IPS-20b (cell line): ENCODE results near the gene DNAJC15.

Experiments
- H3K27ac ChIP-seq: one replicate; pipeline ENCODE4 v1.5.1; 2013; ENCODE audit warnings: low read length
- H3K27me3 ChIP-seq: 2 replicates; pipeline ENCODE4 v1.6.1; 2013; ENCODE audit warnings: mild to moderate bottlenecking, low read length, inconsistent platforms; ENCODE audit not compliant: insufficient read depth
- H3K36me3 ChIP-seq: 2 replicates; pipeline ENCODE4 v1.6.1; 2013; ENCODE audit warnings: low read depth, mild to moderate bottlenecking, inconsistent platforms, low read length, moderate library complexity; ENCODE audit not compliant: insufficient read depth
- H3K4me1 ChIP-seq: 2 replicates; pipeline ENCODE4 v1.6.1; 2013; ENCODE audit warnings: mild to moderate bottlenecking, control low read depth, inconsistent platforms, low read length, moderate library complexity; ENCODE audit not compliant: insufficient read depth
- H3K4me3 ChIP-seq: 2 replicates; pipeline ENCODE4 v1.5.1; 2013; ENCODE audit warnings: mild to moderate bottlenecking, low read length, inconsistent platforms
- H3K9ac ChIP-seq: 2 replicates; pipeline ENCODE4 v1.6.1; 2013; ENCODE audit warnings: low read depth, mild to moderate bottlenecking, inconsistent platforms, low read length, moderate library complexity
- H3K9me3 ChIP-seq: 2 replicates; pipeline ENCODE4 v1.6.1; 2013; ENCODE audit warnings: mild to moderate bottlenecking, low read depth, low read length, inconsistent platforms; ENCODE audit not compliant: insufficient read depth

Gene DNAJC15

GRCh38 chr13:43006893-43007631, 16.3 kb upstream of the DNAJC15 start:
- Histone ChIP-seq H3K4me3 (no peak overlapping the region), H3K4me1 (peaks cover 13% of the 10 kb centered on the region), H3K36me3 (no peaks in the 10 kb centered on the region), H3K27ac (no peak overlapping the region), H3K27me3 (no peaks in the 10 kb centered on the region), H3K9me3 (no peaks in the 10 kb centered on the region), H3K9ac (no peak overlapping the region)

- H3K4me3 ChIP-seq, result no peak overlapping the region
- H3K36me3 ChIP-seq, result no peaks in the 10 kb centered on the region
- H3K4me1 ChIP-seq, result peaks cover 13% of the 10 kb centered on the region
- no peak overlapping the region for H3K27ac ChIP-seq
- H3K9ac ChIP-seq, result no peak overlapping the region
- no peaks in the 10 kb centered on the region for H3K27me3 ChIP-seq
- H3K9me3 ChIP-seq, result no peaks in the 10 kb centered on the region
These were observed 14.8 kb upstream of the DNAJC15 start for GRCh38 chr13:43008596-43008995.

DNA sequence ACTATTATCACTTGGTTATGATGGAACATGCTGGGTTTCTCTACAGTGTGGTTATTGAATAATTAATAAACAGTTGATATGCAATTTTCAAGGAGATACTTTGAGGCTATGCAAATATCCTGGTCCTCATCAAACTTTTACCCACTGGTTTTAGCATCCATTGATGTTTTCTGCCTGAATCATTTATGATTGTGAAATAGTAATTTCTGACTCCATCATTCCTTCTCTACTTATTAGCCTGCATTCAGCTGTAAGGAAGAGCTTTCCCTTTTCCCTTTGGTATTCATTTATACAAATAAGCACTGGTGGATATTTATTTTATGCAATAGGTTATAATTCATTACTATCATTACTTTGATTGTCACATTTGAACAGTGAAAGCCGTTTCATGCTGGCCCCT, 13.9 kb upstream of the DNAJC15 start:
- H3K36me3 ChIP-seq, result no peaks in the 10 kb centered on the region
- no peaks in the 10 kb centered on the region for H3K27me3 ChIP-seq
- H3K4me1 ChIP-seq, result peaks cover 13% of the 10 kb centered on the region
- no peaks in the 10 kb centered on the region for H3K9me3 ChIP-seq
- H3K4me3 ChIP-seq, result no peak overlapping the region
- no peak overlapping the region for H3K27ac ChIP-seq
- no peak overlapping the region for H3K9ac ChIP-seq

DNA sequence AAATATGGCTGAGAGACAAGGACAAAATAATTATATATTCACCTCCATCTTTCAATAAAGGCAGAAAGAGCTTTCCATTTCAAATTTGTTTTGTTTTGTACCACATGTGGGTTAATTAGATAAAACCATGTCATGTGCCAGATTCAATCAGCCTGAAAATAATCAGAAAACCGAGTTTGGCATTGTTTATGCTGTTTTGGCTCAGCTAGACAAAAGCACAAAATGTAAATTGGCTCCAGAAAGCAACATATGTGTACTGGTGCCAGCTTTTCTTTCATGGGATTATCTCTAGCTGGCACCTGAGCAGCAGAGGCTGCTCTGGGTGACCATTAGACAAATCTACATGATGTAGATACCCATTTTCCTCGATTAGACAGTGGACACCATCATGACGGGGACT, 9.2 kb upstream of the DNAJC15 start:
- no peaks in the 10 kb centered on the region for H3K27me3 ChIP-seq
- no peaks in the 10 kb centered on the region for H3K9me3 ChIP-seq
- H3K36me3 ChIP-seq, result no peaks in the 10 kb centered on the region
- H3K4me1 ChIP-seq, result no peaks in the 10 kb centered on the region
- no peak overlapping the region for H3K9ac ChIP-seq
- no peak overlapping the region for H3K4me3 ChIP-seq
- no peak overlapping the region for H3K27ac ChIP-seq

GRCh38 chr13:43016226-43016625, 7.2 kb upstream of the DNAJC15 start:
- Histone ChIP-seq H3K36me3 (no peaks in the 10 kb centered on the region), H3K9me3 (no peaks in the 10 kb centered on the region)

DNA sequence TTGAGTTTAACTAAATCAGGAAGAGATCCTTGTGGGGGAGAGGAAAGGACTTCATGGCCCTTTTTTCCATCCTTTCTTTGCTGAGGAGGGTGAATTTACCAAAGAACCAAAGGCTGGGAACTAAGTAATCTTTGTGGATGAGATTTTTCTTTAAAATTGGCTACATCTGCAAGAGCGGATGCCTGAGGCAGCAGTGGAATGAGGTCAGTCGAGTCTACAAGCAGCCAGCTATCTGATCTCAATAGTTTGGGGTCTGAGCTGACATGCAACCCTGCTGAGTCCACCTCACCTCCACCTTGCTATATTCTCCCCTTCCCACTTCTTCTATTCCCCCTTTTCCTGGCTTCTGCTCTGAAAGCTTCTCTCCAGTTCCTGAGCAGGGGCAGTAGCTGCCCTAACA, 3.6 kb upstream of the DNAJC15 start:
- Histone ChIP-seq H3K4me3 (no peak overlapping the region), H3K36me3 (no peaks in the 10 kb centered on the region), H3K27me3 (no peaks in the 10 kb centered on the region), H3K4me1 (peaks cover 5% of the 10 kb centered on the region; the same call in 1 of the 2 replicates), H3K9ac (no peak overlapping the region), H3K27ac (no peak overlapping the region), H3K9me3 (no peaks in the 10 kb centered on the region)

More at GRCh38 chr13:43016226-43016625, 7.2 kb upstream of the DNAJC15 start:
- no peaks in the 10 kb centered on the region for H3K27me3 ChIP-seq
- H3K27ac ChIP-seq, result no peak overlapping the region
- no peak overlapping the region for H3K9ac ChIP-seq
- no peak overlapping the region for H3K4me3 ChIP-seq
- H3K4me1 ChIP-seq, result peaks cover 5% of the 10 kb centered on the region; the same call in 1 of the 2 replicates

DNA sequence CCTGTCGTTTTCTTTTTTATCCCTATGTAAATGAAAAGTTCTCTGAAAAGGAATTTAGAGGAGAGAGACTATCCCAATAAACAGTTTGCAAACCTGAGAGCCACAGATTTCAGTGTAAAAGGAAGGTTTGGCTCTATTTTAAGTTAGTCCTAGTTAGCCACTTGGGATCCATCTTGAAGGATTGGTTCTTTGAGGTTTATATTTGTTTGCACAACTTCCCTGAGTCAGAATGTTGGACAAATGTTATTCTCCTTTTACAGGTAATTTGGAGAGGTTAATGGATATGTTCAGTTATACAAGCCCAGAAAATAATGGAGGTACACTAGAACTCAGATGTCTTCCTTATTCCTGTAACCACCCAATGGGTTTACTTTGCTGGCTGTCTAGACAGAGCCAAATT, 2.6 kb upstream of the DNAJC15 start:
- Histone ChIP-seq H3K27me3 (no peaks in the 10 kb centered on the region), H3K4me1 (peaks cover 5% of the 10 kb centered on the region; the same call in 1 of the 2 replicates), H3K9ac (no peak overlapping the region), H3K9me3 (no peaks in the 10 kb centered on the region), H3K36me3 (no peaks in the 10 kb centered on the region), H3K27ac (no peak overlapping the region), H3K4me3 (no peak overlapping the region)

- peaks cover 5% of the 10 kb centered on the region; the same call in 1 of the 2 replicates for H3K4me1 ChIP-seq
- no peak overlapping the region for H3K4me3 ChIP-seq
- no peaks in the 10 kb centered on the region for H3K36me3 ChIP-seq
- H3K9ac ChIP-seq, result no peak overlapping the region
- H3K9me3 ChIP-seq, result no peaks in the 10 kb centered on the region
- H3K27ac ChIP-seq, result no peak overlapping the region
- no peaks in the 10 kb centered on the region for H3K27me3 ChIP-seq
These were observed 1.3 kb upstream of the DNAJC15 start for GRCh38 chr13:43021926-43022670.

DNA sequence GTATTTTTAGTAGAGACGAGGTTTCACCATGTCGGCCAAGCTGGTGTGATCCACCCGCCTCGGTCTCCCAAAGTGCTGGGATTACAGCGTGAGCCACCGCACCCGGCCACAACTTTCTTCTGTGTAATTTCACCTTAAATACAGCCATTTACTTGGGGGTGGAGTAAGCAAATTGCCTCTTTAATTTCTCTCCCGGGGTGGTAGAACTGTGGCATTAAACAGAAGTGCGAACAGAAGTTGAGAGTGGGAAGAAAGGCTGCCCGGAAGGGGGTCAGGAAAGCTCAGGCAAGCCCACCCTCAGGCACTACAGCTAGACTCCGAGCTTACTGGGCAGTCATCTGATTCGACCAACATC, 475 bp upstream of the DNAJC15 start:
- H3K36me3 ChIP-seq, result no peaks in the 10 kb centered on the region
- H3K4me3 ChIP-seq, result peak overlapping the region; percentile 92
- H3K9me3 ChIP-seq, result no peaks in the 10 kb centered on the region
- peak overlapping the region; percentile 82 for H3K9ac ChIP-seq
- peaks cover 5% of the 10 kb centered on the region; the same call in 1 of the 2 replicates for H3K4me1 ChIP-seq
- H3K27ac ChIP-seq, result peak overlapping the region; percentile 24
- H3K27me3 ChIP-seq, result no peaks in the 10 kb centered on the region

- Histone ChIP-seq H3K27ac (no peak overlapping the region), H3K36me3 (peaks cover 4% of the 10 kb centered on the region; the same call in 1 of the 2 replicates), H3K4me3 (no peak overlapping the region), H3K27me3 (no peaks in the 10 kb centered on the region), H3K9me3 (no peaks in the 10 kb centered on the region), H3K4me1 (no peaks in the 10 kb centered on the region), H3K9ac (no peak overlapping the region)
These were observed 2.9 kb downstream of the DNAJC15 start for GRCh38 chr13:43026262-43026661.

DNA sequence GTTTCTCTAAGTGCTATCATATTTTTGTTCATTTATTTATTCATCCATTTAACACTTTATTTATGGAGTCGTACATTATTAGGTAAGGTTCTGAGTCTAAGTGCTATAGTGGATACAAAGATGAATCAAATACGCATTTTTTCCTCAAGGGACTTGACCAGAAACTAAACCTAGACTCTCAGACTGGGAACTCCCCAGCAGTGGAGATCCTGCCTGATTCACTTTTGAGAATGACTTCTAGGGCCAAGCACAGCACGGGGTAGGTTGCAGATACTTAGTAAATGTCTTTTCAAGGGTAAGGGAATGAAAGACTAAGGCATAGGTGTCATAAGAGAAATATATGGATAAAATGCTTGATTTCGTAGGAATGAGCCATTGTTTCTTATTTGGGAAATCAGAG, 7.2 kb downstream of the DNAJC15 start:
- H3K36me3 ChIP-seq, result peaks cover 4% of the 10 kb centered on the region; the same call in 1 of the 2 replicates
- H3K27me3 ChIP-seq, result no peaks in the 10 kb centered on the region
- no peaks in the 10 kb centered on the region for H3K9me3 ChIP-seq
- H3K27ac ChIP-seq, result no peak overlapping the region
- H3K4me3 ChIP-seq, result no peak overlapping the region
- no peak overlapping the region for H3K9ac ChIP-seq
- H3K4me1 ChIP-seq, result no peaks in the 10 kb centered on the region

DNA sequence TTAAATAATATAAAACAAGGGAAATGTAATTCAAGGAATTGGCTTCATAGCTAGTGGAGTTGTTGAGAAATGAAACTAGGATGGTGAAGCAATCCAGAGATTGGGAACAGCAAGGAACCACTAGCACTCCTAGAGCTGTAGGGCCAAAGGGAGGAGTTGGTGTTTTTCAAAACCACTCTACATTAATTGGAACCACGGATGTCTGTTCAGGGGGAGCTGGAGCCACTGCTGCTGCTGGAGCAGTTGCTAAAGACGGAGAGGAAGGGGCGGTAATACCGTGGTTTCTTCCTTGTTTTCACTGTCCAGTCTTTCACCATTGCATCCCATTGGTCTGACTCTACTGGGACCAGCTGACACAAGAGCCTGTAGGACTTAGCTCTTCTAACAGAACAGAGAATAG, 8.5 kb downstream of the DNAJC15 start:
- H3K27me3 ChIP-seq, result no peaks in the 10 kb centered on the region

More for the DNA sequence above, 8.5 kb downstream of the DNAJC15 start:
- Histone ChIP-seq H3K9me3 (no peaks in the 10 kb centered on the region), H3K4me3 (no peak overlapping the region), H3K4me1 (no peaks in the 10 kb centered on the region), H3K27ac (no peak overlapping the region), H3K36me3 (peaks cover 4% of the 10 kb centered on the region; the same call in 1 of the 2 replicates), H3K9ac (no peak overlapping the region)
